Caki2 (cell line): ENCODE measurements around the gene DNASE2B. TPM values are rescaled to one million over a fixed set of nuclear protein-coding genes. Genes with fewer than 3 reads are reported as not detected.
A peak's percentile ranks its signal among the peaks of the same experiment; 100 is the strongest.

ENCODE experiments used
- DNase-seq: peaks from one replicate; pipeline ENCODE4 v3.0.0-alpha.2; 2015; ENCODE audit warnings: low read depth
- in situ Hi-C: cut with HindIII; loops from 2 replicates; pipeline ENCODE4 v1.10.0; 2016; ENCODE audit warnings: low sequenced_read_pairs, low pct_unique_long_range_greater_than_20kb, mixed read lengths
- total RNA-seq: library from RNA; depleted of rRNA; stranded (reverse); fragments of >200 nt; shearing (Covaris generic); gene quantifications from 2 replicates; pipeline ENCODE4 v1.2.3, GENCODE V29; 2014; ENCODE audit warnings: low replicate concordance

The DNASE2B gene
- total RNA-seq, 1 experiment from 2014 or later: not detected

DNA sequence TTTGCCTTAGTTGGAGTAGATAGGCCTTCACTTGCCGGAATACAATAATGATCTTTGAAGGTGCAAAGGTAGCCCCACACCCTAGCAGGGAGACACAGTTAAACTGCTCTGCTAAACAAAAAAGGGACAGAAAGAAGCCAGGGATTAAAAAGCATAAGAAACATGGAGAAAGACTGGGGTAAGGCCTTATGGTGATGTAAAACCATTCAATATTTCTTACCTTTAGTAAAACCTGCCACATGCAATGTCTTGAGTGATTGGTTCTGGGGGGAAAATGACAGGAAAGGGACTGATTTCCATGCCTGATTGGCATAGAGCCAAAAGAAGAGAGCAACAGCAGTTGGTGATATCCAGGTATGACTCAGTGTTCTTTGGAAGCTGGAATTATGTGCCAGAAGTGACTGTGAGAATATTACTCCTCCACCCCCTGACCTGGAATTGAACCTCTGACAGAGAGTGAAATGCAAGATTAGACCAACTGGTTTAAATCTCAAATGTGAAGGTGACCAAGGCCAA, 8.1 kb downstream of the DNASE2B start:
- DNase-seq: peak; percentile 22
- in situ Hi-C loops: no loop called here

- in situ Hi-C loops: no loop called here
- no peak for DNase-seq
Measured at GRCh38 chr1:84407524-84407923, 9.2 kb downstream of the DNASE2B start.

DNA sequence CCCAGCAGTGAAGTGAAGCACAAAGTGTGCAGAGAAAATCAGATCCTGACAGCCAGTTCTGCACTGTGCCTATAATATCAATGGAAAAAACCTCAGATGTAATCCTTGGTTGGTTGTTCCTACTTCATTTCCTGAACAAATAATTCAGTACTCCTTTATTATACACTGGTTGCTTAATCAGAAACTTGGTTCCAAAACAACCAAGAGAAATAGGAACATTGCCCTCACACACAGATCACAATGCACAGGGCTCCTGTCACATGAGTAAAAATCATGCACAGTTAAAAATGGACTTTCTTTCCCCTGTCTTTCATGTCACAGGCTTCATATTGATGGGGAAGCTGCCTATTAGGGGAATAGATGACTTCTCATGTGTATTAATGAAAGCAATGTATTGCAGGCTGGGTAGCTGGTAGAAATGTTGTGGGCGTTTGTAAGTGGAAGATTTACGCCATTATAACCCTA, 9.7 kb downstream of the DNASE2B start:
- in situ Hi-C loops: no loop called here
- no peak for DNase-seq

GRCh38 chr1:84409888-84410287, 11.6 kb downstream of the DNASE2B start:
- no peak for DNase-seq
- in situ Hi-C loops: no loop called here

DNA sequence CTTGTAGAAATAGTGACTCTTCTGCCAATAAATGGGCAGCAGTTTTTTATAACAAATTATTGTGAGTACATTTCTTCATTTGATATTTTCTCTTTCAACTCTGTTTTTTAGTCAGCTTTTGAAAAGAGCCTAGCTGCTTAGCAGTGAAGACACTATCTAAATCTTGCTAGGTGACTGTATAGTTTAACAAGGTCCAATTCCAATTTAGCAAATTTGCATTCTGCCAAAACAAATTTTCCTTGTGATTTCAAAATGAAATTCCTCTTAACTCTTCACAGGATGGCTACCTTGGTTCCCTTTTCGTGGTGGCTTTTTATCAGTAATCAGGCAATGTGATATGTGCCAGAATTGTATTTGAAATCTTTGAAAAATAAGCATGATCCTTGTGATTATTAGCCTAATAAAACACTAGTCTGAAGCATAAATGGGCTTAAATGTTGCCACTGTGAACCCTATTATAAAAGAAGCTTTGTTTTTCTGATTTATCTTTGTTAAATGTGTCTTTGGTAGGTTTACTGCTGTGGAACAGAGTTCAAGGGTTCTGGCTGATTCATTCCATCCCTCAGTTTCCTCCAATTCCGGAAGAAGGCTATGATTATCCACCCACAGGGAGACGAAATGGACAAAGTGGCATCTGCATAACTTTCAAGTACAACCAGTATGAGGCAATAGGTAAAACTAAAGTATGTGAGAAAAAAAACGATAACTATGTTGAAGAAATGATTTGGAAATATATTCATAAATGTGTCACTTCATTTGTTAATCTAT, 12.2 kb downstream of the DNASE2B start:
- no peak for DNase-seq
- in situ Hi-C loops: no loop called here

- DNase-seq: no peak
- in situ Hi-C loops: no loop called here
Measured at GRCh38 chr1:84412316-84412942, 14.1 kb downstream of the DNASE2B start.

- in situ Hi-C loops: no loop called here
- no peak for DNase-seq
Measured at GRCh38 chr1:84415396-84415795, 17.1 kb downstream of the DNASE2B start.

GRCh38 chr1:84422909-84423308, 24.6 kb downstream of the DNASE2B start:
- in situ Hi-C loops: no loop called here
- no peak for DNase-seq

DNA sequence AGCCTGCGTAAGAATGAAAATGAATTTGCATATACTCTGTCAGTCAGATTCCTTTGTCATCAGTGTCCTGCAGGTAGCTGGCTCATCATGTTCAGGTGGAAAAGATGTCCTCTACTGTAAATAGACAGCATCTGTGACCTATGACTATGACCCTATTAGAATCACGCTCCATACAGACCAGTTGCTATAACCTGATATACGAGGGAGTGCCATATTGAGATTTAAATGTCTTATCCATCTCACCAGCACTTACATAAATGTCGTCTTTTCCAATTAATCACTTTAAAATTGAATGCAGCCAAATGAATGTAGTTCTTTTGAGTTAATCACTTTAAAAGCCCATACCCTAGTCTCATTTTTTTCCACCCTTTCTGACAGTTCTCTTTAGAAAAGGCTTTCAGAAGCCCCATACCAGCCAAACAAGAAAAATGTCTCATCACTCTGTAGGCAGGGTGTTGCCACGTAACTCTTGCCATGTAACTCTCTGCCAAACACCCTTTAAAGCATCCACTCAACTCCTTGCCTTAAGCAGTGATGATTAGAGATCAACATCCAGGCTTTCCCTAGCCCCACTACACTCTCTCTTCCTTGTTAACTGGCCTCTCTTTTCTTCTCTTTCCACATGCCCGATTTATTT, 26.3 kb downstream of the DNASE2B start:
- DNase-seq: no peak
- in situ Hi-C loops: no loop called here

GRCh38 chr1:84425150-84425896, 27.0 kb downstream of the DNASE2B start:
- DNase-seq: no peak
- in situ Hi-C loops: no loop called here

GRCh38 chr1:84426376-84426775, 28.1 kb downstream of the DNASE2B start:
- in situ Hi-C loops: no loop called here
- DNase-seq: no peak

- peak; percentile 26 for DNase-seq
- in situ Hi-C loops: no loop called here
Measured at GRCh38 chr1:84427250-84428188, 29.2 kb downstream of the DNASE2B start.

DNA sequence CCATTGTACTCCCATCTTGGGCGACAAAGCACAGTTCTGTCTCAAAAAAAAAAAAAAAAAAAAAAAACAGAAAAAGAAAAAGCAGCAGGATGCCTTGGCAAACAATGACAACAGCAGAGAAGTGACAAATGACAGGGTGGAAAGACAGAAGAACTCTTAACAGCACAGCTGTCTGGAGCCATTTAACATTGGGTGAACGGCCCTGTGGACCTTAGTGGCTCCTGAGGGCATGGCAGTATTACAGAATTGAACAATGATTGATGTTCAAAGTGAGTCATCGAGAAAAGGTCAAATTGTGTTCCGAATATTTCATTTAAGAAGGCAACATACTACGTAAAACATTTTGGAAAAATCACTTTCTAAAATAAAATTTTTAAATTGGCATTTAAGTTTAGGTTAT, 30.0 kb downstream of the DNASE2B start:
- no peak for DNase-seq
- in situ Hi-C loops: no loop called here

DNA sequence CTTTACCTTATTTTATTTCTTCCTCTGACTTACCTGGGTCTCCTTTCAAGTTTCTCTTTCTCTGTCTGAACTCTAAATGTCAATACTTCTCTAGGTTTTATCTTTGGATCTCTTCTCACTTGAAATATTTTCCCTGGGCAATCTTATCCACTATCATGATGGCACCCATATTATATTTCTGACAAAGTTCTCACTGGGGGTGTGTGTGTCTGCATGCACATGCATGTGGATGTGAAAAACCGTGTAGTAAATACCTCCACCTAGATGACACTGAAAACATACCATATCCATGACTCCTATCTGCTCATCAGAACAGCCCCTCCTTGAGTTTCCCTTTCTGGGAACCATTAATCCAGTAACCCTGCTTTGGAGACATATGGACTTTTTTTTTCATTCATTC, 30.9 kb downstream of the DNASE2B start:
- no peak for DNase-seq
- in situ Hi-C loops: no loop called here

DNA sequence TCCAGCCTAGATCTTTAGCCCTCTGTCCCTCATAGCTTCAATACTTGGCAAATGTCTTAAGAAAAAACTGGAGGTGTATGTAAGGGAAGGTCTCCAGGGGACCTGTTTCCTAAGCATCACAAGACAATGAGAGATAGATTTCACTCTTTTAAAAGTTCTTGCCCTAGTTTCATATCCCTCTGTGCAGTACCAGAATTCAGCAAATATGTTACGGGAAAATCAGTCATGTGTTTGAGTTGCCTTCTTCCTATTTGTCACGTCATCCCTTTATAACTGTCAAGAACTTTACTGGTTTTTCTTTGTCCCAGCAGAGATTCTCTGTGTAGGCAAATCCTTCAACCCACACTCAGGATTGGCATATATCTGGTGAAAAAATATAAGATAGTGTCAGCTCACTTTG, 32.3 kb downstream of the DNASE2B start:
- in situ Hi-C loops: no loop called here
- DNase-seq: no peak

GRCh38 chr1:84433258-84434080, 35.2 kb downstream of the DNASE2B start:
- DNase-seq: peak; percentile 59
- in situ Hi-C loops: no loop called here
